Globus pallidus (tissue), 1 donor: ENCODE results near the gene PTCH2.
"Not testable (repeated sequence)": the region's sequence is repeated elsewhere in the genome, so short reads cannot be mapped to it uniquely, and the experiment has no call there.

ENCODE experiments used
- DNase-seq: peaks from one replicate; pipeline ENCODE4 v3.0.0-alpha.2; 2015; ENCODE audit warnings: low spot score

Gene PTCH2

GRCh38 chr1:44802306-44803061, 40.6 kb downstream of the PTCH2 start:
- peak; percentile 51 for DNase-seq

DNA sequence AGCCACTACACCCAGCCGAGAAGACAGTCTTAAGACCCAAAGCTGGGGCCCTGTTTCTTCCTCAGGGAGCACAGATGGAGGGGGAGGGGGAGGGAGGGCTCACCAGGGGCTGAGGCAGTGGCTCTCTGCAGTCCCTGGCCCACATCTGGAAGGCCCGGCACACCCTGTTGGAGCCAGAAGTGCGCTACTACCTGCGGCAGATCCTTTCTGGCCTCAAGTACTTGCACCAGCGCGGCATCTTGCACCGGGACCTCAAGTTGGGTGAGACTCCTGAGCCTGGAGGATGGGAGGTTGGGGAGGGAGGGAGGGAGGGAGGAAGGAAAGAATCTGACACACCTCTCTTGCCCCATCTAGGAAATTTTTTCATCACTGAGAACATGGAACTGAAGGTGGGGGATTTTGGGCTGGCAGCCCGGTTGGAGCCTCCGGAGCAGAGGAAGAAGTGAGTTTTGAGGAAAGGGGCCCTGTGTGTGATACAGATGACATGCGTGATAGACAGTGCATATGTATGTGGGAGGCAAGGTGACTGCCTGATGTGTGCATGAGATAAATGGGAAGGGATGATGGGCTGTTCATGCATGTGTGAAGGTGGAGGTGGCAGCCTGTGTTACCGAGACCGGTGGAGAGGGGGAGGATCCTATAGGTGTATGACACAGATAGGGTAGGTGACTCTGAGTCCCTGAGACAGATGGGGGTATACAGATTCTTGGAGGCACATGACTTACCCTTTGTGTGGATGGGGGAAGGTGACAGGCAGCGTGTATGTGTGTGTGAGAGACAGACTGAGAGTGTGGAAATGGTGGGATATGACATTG, 41.4 kb downstream of the PTCH2 start:
- no peak for DNase-seq

DNA sequence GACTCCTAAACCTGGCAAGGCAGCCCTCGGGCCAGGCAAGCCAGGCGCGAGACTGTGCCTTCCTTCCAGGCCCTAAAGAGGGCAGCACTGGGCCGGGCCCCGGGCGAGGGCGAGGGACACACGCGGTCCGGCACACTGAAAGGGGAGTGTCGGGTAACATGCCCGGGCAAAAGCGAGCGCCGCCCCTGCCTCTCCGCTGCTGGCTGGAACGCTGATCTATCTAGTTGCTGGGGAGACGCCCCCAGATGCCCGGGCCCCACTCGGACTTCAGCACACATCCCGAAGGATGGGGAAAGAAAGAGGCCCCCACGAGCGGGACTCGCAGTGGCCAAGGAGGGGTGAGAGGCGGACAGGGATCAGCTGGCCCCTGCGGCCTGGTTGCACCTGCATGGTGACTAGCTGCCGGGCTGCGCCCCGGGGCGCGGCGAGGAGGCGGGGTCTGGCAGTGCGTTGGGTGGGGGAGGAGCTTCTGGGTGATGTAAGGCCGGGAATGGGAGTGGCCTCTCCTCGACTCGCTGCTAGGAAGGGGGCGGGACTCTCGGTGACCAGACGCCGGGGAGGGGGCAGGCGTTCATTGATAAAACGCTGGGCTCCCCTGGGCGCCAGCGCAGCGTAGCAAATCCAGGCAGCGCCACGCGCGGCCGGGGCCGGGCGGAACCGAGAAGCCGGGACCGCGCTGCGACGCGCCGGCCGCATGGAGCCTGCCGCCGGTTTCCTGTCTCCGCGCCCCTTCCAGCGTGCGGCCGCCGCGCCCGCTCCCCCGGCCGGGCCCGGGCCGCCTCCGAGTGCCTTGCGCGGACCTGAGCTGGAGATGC, 43.1 kb downstream of the PTCH2 start, which contains the start of gene PLK3:
TSS of gene PLK3 (plus strand) at position 608 of the 815 bp plus-strand sequence. CDS start at position 695, 87 bp downstream.
- peak; percentile 99 for DNase-seq

GRCh38 chr1:44798481-44799365, 44.3 kb downstream of the PTCH2 start:
- DNase-seq = no peak

GRCh38 chr1:44797886-44798285, 45.2 kb downstream of the PTCH2 start:
- DNase-seq = not testable (repeated sequence)

- DNase-seq = no peak
Observed at GRCh38 chr1:44792736-44793502, 50.1 kb downstream of the PTCH2 start.

- no peak for DNase-seq
Observed at GRCh38 chr1:44790968-44791801, 51.9 kb downstream of the PTCH2 start.

DNA sequence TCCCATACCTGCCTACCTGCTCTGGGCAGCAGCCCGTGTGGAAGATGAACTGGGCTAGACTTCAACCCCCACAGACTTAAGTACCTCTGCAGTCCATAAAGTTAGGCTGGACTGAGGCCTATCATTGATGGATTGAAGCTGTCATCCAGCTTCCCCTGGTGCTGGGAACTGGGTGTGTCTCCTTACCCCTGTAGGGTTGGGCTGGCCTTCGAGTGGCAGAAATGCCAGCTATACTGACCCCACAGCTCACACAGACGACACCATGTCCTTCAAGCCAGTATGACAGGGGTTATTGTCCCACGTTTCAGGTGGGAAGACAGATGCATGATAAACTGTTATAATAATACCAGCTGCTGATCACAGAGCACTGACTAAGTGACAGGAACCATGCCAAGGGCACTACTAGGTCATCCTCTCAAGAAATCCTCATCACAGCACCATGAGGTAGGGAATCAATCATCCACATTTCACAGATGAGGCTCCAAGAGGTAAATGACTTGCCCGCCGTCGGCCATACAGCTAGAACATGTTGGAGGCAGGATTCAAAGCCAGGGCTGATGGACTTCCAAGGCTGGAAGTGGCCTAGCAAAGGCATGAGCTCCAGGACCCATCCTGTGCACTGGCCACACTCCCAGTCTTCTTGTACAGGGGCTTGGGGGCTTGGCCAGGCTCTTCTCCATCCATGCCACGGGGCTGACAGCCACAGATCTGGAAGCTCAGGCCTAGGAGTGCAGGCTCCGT, 54.8 kb downstream of the PTCH2 start, which contains the start of gene BEST4:
TSS of gene BEST4 (minus strand) at position 51 of the 741 bp plus-strand sequence. CDS start 465 bp downstream, outside the sequence.
- no peak for DNase-seq

GRCh38 chr1:44787506-44787905, 55.5 kb downstream of the PTCH2 start:
- DNase-seq = no peak

DNA sequence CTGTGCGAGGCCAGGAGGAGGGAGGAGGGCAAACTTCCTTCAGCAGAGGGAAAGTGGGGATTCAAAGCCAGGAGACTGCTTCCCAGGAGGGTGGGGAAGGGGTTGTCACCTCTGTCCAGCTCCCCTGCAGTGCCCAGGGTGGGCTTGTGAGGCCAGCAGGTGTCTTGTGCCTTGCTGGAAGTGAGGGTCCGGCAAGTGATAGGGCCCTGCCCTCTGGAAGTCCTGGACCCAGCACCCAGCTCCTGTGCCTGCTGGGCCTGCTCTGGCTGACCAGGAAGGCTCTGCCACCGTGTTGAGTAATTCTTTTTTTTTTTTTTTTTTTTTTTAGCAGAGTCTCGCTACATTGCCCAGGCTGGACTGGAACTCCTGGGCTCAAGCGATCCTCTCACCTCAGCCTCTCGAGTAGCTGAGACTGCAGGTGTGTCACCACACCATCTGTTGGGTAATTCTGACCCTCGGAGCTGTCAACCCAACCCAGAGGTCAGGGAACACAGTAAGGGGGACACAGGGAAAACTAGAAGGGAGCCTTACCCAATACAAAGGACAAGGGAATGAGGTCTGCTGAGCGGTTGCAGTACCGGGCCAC, 56.1 kb downstream of the PTCH2 start:
- no peak for DNase-seq

- no peak for DNase-seq
Observed at GRCh38 chr1:44786138-44786840, 56.8 kb downstream of the PTCH2 start.

DNA sequence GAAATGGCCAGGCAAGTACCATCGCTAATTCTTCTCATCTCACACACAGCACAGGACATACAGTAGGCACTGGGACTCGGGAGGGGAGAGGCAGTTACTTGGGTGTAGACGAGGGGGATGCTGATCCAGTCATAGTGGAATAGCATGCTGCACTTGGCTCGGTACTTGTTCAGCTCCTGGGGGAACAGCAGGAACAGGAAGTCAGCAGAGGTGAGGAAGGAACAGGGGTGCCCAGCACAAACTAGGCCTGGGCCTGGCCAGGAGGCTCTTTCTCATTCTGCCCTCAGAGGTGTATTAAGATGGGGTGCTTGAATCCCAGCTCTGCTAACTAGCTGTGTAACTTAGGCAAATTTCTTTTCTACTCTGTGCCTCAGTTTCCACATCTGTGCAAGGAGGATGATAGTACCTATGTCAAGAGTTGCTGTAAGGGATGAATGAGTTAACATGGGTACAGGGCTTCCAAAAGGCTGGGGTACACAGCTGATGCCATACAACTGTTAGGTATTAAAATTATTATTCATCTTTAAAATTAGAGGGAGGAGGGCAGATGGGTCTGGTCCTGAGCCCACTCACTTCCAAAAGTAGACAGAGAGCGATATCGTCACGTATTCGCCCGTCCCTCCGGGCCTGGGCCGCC, 57.4 kb downstream of the PTCH2 start:
- no peak for DNase-seq

DNA sequence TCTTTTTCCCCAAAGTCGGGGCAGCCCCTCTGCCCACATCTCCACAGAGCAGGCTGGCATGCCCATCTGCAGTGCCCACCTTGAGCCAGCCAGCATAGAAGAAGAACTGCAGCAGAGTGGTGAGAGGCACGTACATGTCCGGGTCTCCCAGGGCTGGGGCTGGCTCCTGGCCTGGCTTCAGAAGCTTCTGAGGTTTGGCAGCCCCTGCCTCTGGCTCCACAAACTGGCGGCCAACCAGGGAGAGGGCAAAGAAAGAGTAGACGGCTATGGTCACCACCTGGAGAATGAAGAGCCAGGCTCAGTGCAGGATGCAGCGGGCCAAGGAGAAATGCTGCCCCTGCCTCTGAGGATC, 58.0 kb downstream of the PTCH2 start:
- no peak for DNase-seq

DNA sequence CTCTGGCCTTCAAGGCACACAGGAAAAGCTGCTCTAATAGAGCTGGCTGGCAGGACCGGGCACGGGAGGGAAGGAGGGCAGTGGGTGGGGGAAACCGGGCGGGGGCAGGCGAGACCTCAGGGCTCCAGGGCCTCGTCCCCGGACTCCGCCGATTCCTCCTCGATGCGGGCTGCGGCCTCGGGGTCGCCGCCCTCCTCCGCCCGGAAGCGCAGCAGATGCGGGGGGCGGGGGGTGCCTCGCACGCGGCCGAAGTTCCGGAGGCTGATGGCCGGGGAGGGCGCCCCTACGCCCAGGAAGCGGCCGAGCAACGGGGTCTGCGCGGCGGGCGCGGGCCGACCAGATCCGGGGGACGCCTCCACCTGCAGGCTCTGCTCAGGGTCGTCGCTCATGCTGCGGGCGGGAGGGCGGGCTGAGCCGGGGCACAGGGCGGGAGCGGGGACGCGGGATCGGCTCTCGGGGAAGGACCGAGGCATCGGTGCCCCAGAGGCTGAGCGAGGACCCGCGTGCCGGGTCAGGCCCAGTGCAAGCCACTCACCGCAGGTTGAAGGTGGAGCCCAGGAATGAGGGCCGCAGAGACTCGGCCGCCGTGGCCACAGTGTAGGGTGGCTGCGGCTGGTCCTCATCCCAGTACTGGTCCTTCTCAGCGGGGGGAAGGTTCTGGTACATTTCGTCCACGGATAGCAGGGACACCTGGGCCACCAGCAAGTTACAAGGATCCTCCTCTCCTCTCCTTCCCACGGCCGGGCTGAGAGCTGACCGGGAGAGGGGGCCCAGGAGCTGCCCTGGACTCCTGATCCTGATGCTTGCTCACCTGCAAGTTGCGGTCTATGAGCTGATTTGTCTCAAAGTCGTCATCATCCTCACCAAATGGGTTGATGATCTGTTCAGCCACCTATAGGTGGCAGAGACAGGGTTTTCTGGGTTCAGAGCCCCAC, 58.7 kb downstream of the PTCH2 start:
- no peak for DNase-seq

DNA sequence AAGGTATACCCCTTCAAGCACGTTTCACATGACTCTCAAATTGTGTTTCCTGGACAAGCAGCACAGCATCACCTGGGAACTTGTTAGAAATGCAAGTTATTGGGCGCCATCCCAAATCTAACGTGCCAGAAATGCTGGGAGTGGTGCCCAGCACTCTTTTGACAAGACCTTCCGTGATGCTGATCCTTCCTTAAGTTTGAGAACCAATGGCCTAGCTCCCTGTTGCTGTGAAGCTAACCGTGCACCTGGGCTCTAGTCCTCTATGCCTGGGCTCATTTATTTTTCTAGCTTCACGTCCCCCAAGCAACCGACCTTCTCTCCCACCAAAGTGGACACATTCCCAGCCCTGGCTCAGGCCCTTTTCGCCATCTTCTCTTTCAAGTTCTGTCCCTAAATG, 59.4 kb downstream of the PTCH2 start:
- no peak for DNase-seq

GRCh38 chr1:44780583-44781121, 62.4 kb downstream of the PTCH2 start:
- DNase-seq = no peak
